HG03039 (cell line): ENCODE measurements around the gene MYO7A.

Experiments used
- ATAC-seq: cut with Tn5 transposase; IDR thresholded peaks from one replicate; pipeline ENCODE4 v1.9.1; 2021; ENCODE audit warnings: mild to moderate bottlenecking, moderate library complexity; ENCODE audit not compliant: unreplicated experiment

The MYO7A gene

DNA sequence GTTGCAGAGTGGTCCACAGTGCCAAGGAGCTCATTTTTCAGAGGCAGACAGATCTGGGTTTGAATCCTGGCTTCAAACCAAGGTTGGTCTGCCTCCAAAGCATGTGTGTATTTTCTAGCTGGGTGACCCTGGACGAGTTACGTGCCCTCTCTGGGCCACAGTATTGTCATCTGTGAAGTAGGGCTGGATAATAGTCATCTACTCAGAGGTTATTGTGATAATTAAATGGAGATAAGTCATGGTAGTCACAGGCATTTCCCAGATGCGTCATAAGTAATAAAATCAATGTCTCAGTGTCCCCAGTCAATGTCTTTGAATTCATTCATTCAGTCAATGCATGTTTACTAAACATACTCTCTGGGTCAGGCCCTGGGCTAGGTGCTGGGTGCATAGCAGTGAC lies 16.8 kb upstream of the MYO7A start:
- ATAC-seq: no peak

GRCh38 chr11:77111946-77112345 lies 16.1 kb upstream of the MYO7A start:
- no peak for ATAC-seq

GRCh38 chr11:77112641-77113381 lies 15.2 kb upstream of the MYO7A start:
- ATAC-seq: no peak

DNA sequence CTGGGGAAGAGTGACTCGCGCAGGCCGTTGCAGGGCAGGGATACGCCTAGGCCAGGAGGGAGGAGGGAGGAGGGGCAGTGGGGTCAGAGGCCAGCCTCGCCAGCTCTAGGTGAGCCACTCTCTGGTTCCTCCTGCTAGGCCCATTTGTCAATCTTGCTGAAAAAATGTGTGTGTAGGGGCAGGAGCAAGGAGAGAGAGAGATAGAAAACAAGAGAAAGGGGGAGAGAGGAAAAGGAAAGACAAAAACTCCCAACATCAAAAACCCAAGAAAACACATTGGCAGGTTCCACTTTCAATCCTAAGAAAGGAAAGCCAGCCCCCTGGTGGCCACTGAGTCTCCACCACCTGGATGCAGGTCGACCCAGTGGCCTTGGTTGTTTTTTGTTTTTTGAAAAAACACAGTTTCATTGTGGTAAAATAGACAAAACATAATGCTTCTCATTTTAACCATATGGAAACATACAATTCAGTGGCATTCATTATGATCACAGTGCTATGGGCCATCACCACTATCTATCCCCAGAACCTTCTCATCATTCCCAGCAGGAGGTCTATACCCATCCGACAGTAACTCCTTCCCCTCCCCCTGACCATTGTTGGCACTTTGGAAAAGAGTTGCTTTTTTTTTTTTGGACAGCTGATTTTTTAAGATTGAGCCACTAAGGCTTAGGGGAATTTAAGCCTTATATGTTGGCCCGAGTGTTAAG lies 14.5 kb upstream of the MYO7A start:
- ATAC-seq: no peak

- ATAC-seq: no peak
Observed at GRCh38 chr11:77114089-77114463, 14.0 kb upstream of the MYO7A start.

GRCh38 chr11:77115181-77115611 lies 12.8 kb upstream of the MYO7A start:
- no peak for ATAC-seq

- no peak for ATAC-seq
Observed at GRCh38 chr11:77115956-77116355, 12.1 kb upstream of the MYO7A start.

- no peak for ATAC-seq
Observed at GRCh38 chr11:77117492-77117891, 10.6 kb upstream of the MYO7A start.

DNA sequence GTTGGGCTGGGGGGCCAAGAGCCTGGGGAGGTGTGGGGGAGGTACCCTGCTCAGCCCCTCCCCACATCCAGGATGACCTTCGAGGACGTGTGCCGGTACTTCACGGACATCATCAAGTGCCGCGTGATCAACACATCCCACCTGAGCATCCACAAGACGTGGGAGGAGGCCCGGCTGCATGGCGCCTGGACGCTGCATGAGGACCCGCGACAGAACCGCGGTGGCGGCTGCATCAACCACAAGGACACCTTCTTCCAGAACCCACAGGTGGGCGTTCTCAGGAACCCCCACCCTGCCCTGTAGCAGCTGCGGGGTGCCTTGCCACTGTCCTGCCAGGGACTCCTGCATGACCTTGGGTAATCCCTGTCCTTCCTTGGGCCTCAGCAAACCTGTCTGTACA lies 10.0 kb upstream of the MYO7A start:
- no peak for ATAC-seq

DNA sequence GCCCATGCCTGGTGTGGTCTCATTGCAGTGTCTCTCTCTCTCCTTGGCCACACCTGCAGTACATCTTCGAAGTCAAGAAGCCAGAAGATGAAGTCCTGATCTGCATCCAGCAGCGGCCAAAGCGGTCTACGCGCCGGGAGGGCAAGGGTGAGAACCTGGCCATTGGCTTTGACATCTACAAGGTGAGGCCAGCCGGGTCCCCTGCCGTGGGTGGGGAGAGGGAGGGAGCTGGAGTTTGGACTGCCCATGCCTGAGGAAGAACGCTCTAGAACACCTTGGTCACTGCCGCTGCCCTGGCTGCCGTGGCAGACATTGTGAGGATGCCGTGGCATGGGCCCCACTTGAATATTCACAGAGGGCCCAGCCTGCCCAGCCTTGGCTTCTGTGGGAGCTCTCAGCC lies 9.1 kb upstream of the MYO7A start:
- ATAC-seq: no peak

DNA sequence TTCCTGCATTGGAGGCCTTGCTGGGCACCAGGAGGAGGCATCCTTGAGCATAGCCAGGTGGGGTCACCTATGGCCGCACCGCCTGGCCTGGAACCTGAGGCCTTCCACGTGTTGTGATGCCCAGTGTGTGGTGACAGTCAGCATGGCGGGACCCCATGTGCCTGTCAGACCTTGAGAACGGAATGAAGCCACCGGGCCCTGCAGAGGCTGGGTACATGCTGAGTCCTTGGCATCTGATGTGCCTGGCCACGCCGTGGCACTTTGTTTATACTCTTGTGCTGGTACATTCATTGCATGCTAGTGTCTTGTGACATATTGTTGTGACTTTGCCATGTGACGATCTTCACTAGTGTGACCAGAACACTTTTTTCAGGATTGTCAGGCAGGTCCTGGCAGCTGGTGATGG lies 8.5 kb upstream of the MYO7A start:
- ATAC-seq: no peak

GRCh38 chr11:77120571-77120970 lies 7.5 kb upstream of the MYO7A start:
- no peak for ATAC-seq

DNA sequence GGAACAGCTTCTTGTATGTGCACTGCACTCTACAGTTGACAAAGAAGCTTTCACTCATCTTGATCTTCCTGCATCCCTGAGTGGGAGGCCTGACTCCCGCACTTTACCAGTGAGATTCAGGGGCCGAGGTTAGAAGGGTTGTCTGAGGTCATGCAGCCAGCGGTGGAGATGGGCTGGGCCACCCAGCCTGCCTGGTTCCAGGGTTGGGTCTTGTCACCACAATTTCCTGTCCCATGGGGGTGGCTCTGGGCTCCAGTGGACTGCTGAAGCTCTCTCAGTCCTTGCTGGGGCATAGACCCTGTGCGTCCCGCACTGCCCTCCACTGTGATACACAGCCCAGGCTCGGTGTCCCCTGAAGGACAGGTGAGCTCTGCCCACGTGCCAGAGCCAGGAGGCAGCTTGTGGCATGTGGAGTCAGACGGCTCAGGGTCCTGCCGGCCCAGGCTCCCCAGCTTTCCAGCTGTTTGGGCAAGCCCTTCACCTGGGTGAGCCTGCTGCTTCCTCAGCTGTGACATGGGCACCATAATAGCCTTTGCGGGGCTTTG lies 6.9 kb upstream of the MYO7A start:
- ATAC-seq: no peak

DNA sequence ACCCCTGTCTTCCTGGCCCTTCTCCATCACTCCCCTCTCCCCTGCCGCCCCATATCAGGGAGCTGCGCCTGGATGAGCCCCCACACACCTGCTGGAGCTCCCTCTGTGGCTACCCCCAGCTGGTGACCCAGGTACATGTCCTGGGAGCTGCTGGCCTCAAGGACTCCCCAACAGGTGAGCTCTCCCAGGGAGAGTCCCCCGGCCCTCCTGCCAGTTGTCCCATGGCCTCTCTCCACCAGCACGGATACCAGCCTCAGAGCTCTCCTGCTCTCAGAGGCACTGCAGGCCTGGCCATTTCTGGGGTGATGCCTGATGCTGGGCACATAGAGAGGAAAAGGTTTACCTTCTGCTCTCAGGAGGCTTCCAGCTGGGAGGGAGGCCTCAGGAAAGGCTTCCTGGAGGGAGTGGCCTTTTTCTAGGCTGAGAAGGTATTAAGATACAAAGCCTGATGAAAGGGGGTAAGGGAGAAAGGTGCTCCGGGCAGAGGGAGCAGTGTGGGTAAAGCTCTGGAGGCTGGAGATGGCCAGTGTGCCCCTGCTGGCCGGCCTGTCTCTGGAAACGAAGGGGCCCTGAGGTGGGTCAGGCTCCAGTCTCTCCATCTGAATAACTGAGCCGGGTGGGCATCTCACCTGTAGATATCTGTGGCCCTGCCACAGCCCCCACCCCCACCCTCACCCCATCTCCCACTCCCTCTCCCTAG lies 6.0 kb upstream of the MYO7A start:
- no peak for ATAC-seq

DNA sequence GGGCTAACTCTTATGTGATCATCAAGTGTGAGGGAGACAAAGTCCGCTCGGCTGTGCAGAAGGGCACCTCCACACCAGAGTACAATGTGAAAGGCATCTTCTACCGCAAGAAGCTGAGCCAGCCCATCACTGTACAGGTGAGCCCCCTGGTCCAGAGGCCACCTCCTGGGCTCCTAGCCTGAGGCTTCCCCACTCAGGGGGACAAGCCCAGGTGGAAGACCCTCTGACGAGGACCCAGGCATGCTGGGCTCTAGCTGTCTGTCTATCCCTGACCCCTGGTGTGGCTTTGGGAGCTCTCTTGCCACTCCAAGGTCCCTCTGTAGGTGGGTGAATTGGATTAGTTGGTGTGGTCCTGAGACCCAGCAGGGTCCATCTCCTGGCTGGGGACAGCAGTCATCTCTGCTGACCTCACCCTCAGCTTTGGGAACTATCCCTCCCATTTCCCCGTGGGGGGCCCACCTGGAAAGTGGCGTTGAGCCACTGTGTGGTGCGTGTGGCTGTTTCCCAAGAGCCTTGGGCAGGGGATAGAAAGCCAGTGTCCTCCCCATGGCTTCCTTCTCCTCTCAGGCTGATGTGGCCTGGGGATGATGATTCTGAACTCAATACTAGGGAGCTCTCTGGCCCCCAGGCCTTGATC lies 5.4 kb upstream of the MYO7A start:
- ATAC-seq: no peak

- ATAC-seq: no peak
Observed at GRCh38 chr11:77123591-77123990, 4.5 kb upstream of the MYO7A start.

- ATAC-seq: no peak
Observed at GRCh38 chr11:77124041-77124440, 4.0 kb upstream of the MYO7A start.

DNA sequence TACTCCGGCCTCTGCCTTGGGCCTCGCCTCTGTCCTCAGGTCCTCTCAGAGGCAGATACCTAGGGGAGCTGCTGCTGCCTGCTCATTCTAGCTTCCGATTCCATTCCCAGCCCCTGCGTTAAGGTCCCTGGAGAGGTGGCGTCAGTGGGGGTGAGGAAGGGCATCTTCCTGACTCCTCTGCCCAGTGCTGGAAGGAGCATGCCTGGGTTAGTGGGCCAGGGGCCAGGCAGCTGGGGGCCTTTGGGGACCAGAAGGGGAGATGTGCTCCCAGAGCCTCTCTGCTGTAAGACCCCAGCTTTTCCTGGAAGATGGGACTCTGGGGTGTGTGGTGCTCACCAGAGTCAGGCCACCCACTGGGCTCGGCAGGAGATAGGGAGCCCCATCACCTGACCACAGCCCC lies 3.6 kb upstream of the MYO7A start:
- no peak for ATAC-seq

GRCh38 chr11:77125191-77125590 lies 2.9 kb upstream of the MYO7A start:
- ATAC-seq: no peak

DNA sequence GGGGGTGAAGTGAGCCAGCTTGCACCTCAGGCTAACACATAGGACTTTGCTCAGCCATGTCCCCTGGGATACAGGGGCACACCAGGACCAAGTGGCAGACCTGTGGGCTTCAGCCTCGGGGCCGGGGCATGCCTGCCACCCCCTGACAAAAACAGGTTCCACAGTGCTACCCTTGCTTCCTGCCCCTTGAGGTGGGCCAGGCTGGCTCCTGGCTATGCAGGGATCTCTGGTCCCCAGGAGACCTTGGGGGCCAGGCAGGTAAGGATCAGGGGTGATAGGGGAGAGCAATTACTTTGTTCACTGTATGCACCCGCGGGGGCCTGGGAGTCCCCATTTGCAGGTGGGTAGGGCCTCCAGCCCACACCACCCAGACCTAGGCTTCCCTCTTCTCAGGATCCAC lies 2.4 kb upstream of the MYO7A start:
- no peak for ATAC-seq

DNA sequence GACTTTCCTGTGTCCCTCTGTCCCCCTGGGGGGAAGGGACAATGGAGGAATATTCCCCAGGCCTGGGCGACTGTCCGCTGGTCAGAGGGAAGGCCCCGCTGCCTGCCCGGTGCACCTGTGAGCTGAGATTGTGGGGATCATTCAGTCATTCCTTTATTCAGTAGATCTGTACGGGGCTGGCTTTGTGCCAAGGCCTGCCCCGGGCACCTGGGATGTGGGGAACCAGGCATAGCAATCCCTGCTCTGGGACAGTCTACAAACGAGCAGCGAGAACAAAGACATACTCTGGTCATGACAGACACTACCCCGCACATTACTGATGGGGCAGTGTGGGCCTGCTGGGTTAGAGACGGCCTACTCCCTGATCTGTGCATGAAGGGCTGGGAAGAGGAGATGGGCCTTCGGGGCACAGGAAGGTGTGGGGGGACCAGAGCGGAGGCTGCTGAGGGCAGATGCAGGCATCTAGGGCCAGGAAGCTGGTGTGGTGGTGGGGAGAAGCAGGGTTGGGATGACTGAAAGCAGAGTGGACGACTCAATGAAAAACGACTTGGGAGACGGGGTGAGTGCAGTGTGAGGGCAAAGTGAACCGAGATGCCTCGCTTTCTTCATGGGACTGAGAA lies 1.8 kb upstream of the MYO7A start:
- ATAC-seq: no peak
